Keratinocyte (primary cell): Measurements from ENCODE around the gene RNF19B.

Experiments used
- EZH2 ChIP-seq: IDR thresholded peaks from one replicate; pipeline ENCODE4 v1.6.1; 2012; ENCODE audit warnings: inconsistent platforms, mild to moderate bottlenecking, low read length, moderate library complexity
- TF ChIP-seq, protein P1 (sequence below), 3 experiments: IDR thresholded peaks in 1 of 3; conservative IDR thresholded peaks in 1 of 3; optimal IDR thresholded peaks in 1 of 3; 2 replicates in 2 of 3; 3 replicates in 1 of 3; pipeline versions ENCODE3 to v1.5.1; 2011; ENCODE audit warnings: low read length in 3 of 3, mild to moderate bottlenecking in 3 of 3, moderate library complexity in 2 of 3, control low read depth in 1 of 3, inconsistent platforms in 1 of 3; ENCODE audit not compliant: insufficient read depth in 2 of 3; ENCODE audit errors: extremely low read depth in 1 of 3

DNA sequence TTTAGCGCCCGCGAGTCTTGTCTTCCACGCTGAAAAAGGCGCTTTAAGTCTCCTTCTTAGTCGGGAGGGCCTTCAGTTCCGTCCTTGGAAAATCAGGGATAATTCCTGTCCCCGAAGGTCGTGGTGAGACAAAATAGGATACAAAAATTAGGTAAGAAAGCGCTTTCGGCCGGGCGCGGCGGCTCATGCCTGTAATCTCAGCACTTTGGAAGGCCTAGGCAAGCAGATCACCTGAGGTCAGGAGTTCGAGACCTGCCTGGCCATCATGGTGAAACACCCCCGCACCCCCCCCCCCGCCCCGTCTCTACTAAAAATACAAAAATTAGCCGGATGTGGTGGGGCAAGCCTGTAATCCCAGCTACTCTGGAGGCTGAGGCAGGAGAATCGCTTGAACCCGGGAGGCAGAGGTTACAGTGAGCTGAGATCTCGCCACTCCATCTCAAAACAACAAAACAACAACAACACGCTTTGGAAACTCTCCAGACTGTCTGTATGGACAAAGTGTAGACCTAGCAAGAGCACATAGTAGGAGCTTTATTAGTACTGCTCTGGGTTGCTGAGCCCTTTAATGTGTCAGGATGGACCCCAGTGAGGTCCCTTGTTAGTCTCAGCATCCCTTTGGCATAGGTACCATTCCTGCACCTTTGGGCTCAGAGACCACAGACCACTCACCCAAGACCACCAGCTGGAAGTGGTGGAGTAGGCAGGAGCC is 62.6 kb downstream of the RNF19B start:
- TF ChIP-seq, protein P1, sequence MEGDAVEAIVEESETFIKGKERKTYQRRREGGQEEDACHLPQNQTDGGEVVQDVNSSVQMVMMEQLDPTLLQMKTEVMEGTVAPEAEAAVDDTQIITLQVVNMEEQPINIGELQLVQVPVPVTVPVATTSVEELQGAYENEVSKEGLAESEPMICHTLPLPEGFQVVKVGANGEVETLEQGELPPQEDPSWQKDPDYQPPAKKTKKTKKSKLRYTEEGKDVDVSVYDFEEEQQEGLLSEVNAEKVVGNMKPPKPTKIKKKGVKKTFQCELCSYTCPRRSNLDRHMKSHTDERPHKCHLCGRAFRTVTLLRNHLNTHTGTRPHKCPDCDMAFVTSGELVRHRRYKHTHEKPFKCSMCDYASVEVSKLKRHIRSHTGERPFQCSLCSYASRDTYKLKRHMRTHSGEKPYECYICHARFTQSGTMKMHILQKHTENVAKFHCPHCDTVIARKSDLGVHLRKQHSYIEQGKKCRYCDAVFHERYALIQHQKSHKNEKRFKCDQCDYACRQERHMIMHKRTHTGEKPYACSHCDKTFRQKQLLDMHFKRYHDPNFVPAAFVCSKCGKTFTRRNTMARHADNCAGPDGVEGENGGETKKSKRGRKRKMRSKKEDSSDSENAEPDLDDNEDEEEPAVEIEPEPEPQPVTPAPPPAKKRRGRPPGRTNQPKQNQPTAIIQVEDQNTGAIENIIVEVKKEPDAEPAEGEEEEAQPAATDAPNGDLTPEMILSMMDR (optimal IDR thresholded peaks at IDR 0.05 in 1 of 3, IDR thresholded peaks at IDR 0.05 in 1 of 3, conservative IDR thresholded peaks at IDR 0.05 in 1 of 3; ENCODE audit: extremely low read depth in 1 of 3, insufficient read depth in 2 of 3, low read length in 3 of 3): no peak
- no peak for TF ChIP-seq EZH2
